Activated T-helper 1 cell treated with anti-CD3 and anti-CD28 coated beads, Interleukin-12 subunit alpha, Interleukin-12 subunit beta, Interleukin-2, Interleukin-4 antibody, amounts not matched to agents 30 ng/mL and 10 ng/mL and 1 ng/mL, durations not matched to agents 14 hours and 24 hours and 36 hours (primary cell): ENCODE data around the gene CFAP58. TPM values are rescaled to one million over a fixed set of nuclear protein-coding genes. Genes with fewer than 3 reads are reported as not detected.
A peak's percentile ranks its signal among the peaks of the same experiment; 100 is the strongest.

Experiments
- DNase-seq: peaks from one replicate; pipeline ENCODE4 v3.0.0; 2021; ENCODE audit warnings: low spot score
- H3K27ac Mint-ChIP-seq: one replicate; pipeline ENCODE4 v1.8.0; 2021; ENCODE audit warnings: mild to moderate bottlenecking, mixed read lengths
- H3K27me3 Mint-ChIP-seq: one replicate; pipeline ENCODE4 v1.8.0; 2022; ENCODE audit warnings: mild to moderate bottlenecking, moderate library complexity, mixed read lengths; ENCODE audit not compliant: insufficient read depth
- H3K36me3 Mint-ChIP-seq: one replicate; pipeline ENCODE4 v1.8.0; 2021; ENCODE audit warnings: low read depth, mixed read lengths
- H3K4me1 Mint-ChIP-seq: one replicate; pipeline ENCODE4 v1.8.0; 2021; ENCODE audit warnings: low read depth, mixed read lengths
- H3K4me3 Mint-ChIP-seq: one replicate; pipeline ENCODE4 v1.8.0; 2021; ENCODE audit warnings: mild to moderate bottlenecking, moderate library complexity, mixed read lengths
- H3K9me3 Mint-ChIP-seq: one replicate; pipeline ENCODE4 v1.8.0; 2021; ENCODE audit warnings: mixed read lengths
- intact Hi-C: fragments of 100-400 bp; cut with micrococcal nuclease; formaldehyde crosslinking; loops from one replicate; pipeline ENCODE4 v1.15.1; 2024
- total RNA-seq: library from RNA; stranded (reverse); gene quantifications from 2 replicates; pipeline ENCODE4 v1.2.3, GENCODE V29; 2022

The CFAP58 gene
- total RNA-seq, 1 donor from 2014 or later = 0.08 TPM

DNA sequence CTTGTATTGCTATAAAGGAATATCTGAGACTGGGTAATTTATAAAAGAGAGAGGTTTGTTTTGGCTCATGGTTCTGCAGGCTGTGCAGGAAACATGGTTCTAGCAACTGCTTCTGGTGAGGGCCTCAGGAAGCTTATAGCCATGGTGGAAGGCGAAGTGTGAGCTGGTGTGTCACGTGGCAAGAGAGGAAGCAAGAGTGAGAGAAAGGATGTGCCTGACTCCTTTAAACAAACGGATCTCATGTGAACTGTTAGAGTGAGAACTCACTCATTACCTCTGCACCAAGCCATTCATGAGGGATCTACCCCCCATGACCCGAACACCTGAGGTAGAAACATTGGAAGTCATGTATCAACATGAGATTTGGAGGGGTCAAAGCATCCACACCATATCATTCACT lies 7.7 kb upstream of the CFAP58 start:
- Mint-ChIP-seq H3K27ac (peak overlapping the region; percentile 46), H3K36me3 (peaks cover 4% of the 10 kb centered on the region), H3K27me3 (no peaks in the 10 kb centered on the region), H3K9me3 (peaks cover 10% of the 10 kb centered on the region), H3K4me3 (no peak overlapping the region), H3K4me1 (peaks cover 10% of the 10 kb centered on the region)
- intact Hi-C loops = no loop called here
- DNase-seq = no peak

DNA sequence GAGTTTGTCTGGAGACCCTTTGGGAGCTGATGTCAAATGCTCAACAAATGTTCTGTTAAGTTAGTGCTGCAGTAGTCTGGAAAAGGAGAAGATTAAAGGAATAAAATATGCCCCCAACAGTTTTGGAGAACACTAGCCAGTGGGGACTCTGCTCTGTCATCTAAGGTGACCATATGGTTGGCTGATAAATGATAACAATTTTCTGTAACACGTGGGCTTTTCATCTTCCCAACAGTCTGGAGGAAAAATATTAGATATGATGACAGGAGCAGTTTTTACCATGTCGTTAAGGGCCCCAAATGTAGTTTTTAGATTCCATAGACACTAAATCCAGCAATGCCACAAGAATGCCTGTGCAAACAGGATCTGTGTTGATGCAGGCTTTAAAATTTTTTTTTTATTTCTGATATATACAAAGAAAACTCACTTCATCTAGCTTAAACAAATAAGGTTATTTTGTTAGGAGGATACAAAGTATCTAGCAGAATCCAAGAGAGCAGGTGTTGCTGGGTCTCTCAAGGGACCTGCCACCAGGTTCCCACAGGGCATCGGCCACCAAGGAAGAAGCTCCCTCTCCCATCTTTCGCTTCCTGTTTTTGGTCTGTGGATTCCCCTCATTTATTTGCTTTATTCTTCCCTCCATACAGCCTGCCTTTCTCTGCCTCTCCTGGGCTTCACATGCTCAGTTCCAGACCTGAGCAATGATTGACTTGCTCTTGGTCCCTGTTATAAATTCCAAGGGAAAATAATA lies 6.2 kb upstream of the CFAP58 start:
- no peak for DNase-seq
- H3K27me3 Mint-ChIP-seq = no peaks in the 10 kb centered on the region
- peaks cover 10% of the 10 kb centered on the region for H3K9me3 Mint-ChIP-seq
- H3K4me1 Mint-ChIP-seq = peaks cover 10% of the 10 kb centered on the region
- no peak overlapping the region for H3K4me3 Mint-ChIP-seq
- H3K27ac Mint-ChIP-seq = no peak overlapping the region
- peaks cover 4% of the 10 kb centered on the region for H3K36me3 Mint-ChIP-seq
- intact Hi-C loops = no loop called here

DNA sequence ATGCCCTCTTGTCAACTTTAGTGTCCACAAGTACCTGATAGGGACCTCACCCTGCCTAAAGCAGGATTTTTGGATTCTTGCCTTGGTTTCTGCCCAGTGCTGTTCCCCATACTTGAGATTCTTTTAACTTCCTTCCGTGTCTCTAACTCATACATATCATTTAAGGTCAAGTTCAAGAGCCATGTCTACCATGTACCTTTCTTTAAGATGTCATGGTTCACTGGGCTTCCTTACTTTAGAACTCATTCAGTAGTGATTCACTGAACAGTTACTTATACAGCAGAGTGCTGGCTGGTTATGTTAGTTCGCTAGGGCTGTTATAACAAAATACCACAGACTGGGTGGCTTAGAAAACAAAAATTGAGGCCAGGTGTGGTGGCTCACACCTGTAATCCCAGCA lies 5.0 kb upstream of the CFAP58 start:
- H3K36me3 Mint-ChIP-seq = peaks cover 4% of the 10 kb centered on the region
- intact Hi-C loops = no loop called here
- no peak overlapping the region for H3K4me3 Mint-ChIP-seq

DNA sequence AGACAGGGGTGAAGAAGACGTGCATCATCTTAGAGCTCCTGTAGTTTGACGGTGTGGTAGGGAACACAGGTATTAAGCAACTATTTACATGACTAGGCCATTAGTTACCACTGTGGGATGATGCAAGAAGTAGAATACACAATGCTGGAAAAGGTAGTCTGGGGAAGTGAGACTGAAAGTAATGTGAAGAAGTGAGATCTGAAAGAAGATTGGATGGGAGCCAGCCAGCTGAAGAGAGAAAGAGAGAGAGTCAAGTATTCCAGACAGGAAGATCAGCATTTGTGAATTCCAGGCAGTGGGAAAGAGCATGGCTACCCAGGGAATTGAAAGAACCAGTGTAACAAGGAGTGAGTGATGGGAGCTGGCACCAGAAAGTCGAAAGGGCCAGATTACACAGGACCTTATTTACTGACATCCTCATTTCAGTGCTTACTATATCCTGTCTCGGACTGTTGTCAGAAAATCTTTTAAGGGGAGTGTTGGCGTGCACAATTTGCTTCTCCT lies 4.0 kb upstream of the CFAP58 start:
- H3K4me3 Mint-ChIP-seq = no peak overlapping the region
- H3K36me3 Mint-ChIP-seq = peaks cover 4% of the 10 kb centered on the region
- H3K27ac Mint-ChIP-seq = no peak overlapping the region
- DNase-seq = no peak
- H3K9me3 Mint-ChIP-seq = peaks cover 10% of the 10 kb centered on the region
- peaks cover 10% of the 10 kb centered on the region for H3K4me1 Mint-ChIP-seq
- intact Hi-C loops = loop anchor here (1.0 to 5.0 kb wide), 7 partner anchors 11 to 592 kb away; partner anchors contain the start of genes ITPRIP and STN1
- H3K27me3 Mint-ChIP-seq = no peaks in the 10 kb centered on the region

More for the DNA sequence above, 5.0 kb upstream of the CFAP58 start:
- Mint-ChIP-seq H3K27ac (no peak overlapping the region), H3K9me3 (peaks cover 10% of the 10 kb centered on the region), H3K27me3 (no peaks in the 10 kb centered on the region), H3K4me1 (peaks cover 10% of the 10 kb centered on the region)
- no peak for DNase-seq

DNA sequence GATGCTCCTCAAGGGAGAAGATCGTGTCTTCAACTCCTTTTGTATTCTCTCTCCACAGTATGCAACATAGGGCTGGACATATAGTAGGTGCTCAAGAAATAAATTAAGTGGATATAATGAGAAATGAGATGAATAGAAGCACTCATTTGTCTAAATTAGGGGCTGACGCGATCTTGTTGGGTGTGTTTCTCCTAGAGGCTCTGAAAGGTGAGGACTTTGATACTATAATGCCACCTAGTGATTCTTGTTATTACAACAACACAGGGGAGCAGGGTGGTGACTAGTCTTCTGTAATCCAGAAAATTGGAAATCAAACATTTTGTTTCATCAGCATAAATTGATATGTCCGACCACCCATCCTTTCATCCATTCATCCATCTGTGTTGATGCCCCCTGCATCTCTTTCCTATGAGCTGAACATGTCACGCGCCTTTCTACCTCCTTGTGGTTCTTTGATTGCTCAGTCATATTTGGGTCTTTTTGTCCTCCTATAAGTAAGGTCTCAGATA lies 3.5 kb upstream of the CFAP58 start:
- DNase-seq = no peak

DNA sequence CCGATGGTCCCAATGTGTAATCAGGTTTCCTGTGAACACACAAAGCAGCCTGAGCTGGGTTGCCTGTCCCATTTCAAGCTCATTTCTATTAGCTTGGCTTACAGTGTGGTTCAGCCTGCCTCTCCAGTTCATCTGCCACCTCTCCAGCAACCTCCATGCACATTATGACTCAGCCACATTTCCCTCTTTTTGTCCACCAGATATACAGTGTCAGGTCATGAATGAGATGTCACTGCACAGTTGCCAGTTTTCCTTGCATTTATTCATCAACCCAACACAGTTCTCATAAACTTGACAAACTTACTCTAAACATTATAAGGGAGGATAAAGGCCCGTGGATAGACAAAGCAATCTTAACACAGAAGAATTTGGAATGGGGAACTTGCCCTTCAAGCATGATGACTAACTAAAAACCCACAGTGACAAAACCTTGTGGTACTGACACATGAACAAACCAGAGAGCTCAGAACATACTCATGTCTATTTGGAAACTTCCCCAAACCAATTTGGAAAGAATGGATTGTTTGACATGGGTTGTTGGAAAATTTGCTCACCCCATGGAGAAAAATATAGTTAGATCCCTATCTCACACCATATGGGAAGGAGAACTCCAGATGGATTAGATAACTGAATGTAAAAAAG lies 2.5 kb upstream of the CFAP58 start:
- peak overlapping the region; percentile 79 for H3K27ac Mint-ChIP-seq
- peak overlapping the region; percentile 62 for H3K4me3 Mint-ChIP-seq
- intact Hi-C loops = loop anchor here (5.0 kb wide), 2 partner anchors 434 to 594 kb away; partner anchors contain the start of gene STN1
- no peaks in the 10 kb centered on the region for H3K27me3 Mint-ChIP-seq
- no peaks in the 10 kb centered on the region for H3K9me3 Mint-ChIP-seq
- peaks cover under 1% of the 10 kb centered on the region for H3K4me1 Mint-ChIP-seq
- H3K36me3 Mint-ChIP-seq = no peaks in the 10 kb centered on the region
- no peak for DNase-seq

More for the DNA sequence above, 3.5 kb upstream of the CFAP58 start:
- H3K27ac Mint-ChIP-seq = no peak overlapping the region
- intact Hi-C loops = loop anchor here (1.0 to 5.0 kb wide), 7 partner anchors 12 to 593 kb away; partner anchors contain the start of genes ITPRIP and STN1
- no peak overlapping the region for H3K4me3 Mint-ChIP-seq
- peaks cover 4% of the 10 kb centered on the region for H3K36me3 Mint-ChIP-seq
- H3K4me1 Mint-ChIP-seq = peaks cover 10% of the 10 kb centered on the region
- no peaks in the 10 kb centered on the region for H3K27me3 Mint-ChIP-seq
- H3K9me3 Mint-ChIP-seq = peaks cover 8% of the 10 kb centered on the region

DNA sequence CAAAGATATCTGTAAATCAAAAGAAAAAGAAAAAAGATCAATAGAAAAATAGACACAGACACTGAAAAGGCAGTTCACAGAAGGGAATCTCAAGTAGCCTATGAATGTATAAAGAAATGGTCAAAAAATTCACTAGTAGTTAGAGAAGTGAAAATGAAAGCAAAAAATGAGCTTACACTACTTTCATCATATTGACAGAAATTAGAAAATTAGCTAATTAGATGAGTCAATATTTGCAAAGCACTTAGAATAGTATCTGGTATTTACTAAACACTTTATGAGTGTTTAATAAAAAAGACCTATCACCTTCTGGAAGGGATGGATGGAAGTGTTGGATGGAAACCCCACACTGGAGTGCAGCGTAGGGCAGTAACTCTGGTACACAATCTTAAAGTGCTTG lies 1.7 kb upstream of the CFAP58 start:
- intact Hi-C loops = loop anchor here (2.0 to 5.0 kb wide), 3 partner anchors 231 to 595 kb away; partner anchors contain the start of gene STN1
- DNase-seq = no peak
- Mint-ChIP-seq H3K4me1 (no peaks in the 10 kb centered on the region), H3K36me3 (no peaks in the 10 kb centered on the region), H3K27ac (peak overlapping the region; percentile 47), H3K9me3 (no peaks in the 10 kb centered on the region), H3K4me3 (no peak overlapping the region), H3K27me3 (no peaks in the 10 kb centered on the region)

DNA sequence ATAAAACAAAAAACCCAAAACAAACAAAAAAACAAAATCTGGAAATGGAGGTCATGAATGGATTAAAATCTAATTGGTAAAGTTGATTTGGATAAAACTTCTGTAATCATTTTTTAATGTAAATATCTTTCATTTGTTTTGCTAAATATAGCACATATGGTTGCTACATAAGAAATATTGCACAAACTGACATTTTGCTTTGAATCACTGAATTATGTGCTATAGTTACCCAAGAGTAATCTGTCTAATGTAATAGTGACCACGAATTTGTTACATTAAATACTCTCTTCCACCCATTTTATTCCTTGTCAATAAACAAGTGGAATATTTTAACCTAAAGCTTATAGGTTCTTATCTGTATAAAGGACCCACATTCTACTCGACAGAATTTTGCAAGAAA lies 6.2 kb downstream of the CFAP58 start:
- Mint-ChIP-seq H3K4me1 (peaks cover 7% of the 10 kb centered on the region), H3K36me3 (no peaks in the 10 kb centered on the region), H3K4me3 (no peak overlapping the region), H3K27ac (no peak overlapping the region), H3K9me3 (peaks cover 7% of the 10 kb centered on the region), H3K27me3 (peaks cover 10% of the 10 kb centered on the region)
- intact Hi-C loops = no loop called here
- DNase-seq = no peak

DNA sequence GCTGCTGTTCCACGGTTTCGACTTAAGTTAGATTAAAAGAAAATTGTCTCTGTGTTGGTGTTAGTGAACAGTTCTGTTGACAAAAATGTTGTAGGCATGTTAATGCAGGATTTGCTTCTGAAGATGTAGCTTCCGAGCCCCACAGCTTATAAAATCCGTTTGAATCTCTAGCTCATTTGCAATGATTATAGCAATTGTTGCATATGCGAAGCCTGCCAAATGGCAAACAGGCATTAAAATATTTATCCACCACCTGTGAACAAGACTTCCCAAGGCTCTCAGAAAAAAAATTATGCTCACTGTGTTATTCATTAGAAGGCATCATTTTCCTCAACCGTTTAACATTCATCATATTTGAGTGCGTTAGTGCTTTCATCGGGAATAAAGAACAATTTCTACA lies 14.3 kb downstream of the CFAP58 start:
- no peak for DNase-seq
- H3K27ac Mint-ChIP-seq = no peak overlapping the region
- H3K4me3 Mint-ChIP-seq = no peak overlapping the region
- no peaks in the 10 kb centered on the region for H3K36me3 Mint-ChIP-seq
- peaks cover 22% of the 10 kb centered on the region for H3K27me3 Mint-ChIP-seq
- intact Hi-C loops = no loop called here
- H3K4me1 Mint-ChIP-seq = no peaks in the 10 kb centered on the region
- peaks cover 4% of the 10 kb centered on the region for H3K9me3 Mint-ChIP-seq

DNA sequence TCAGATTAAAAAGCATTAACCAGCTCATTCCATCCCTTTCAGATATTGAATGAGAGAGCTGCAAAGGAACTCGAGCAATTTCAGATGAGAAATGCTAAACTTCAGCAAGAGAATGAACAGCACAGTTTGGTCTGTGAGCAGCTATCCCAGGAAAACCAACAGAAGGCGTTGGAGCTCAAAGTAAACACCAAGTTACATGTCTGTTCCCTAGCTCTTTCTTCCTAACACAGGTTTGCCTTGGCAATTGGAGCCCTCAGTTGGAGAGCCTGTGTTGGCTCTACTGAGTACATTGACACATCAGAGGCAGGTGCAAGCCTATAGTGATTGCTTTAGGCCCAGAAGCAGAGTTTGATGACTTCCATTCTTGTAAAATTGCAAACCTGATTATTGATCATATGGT lies 14.7 kb downstream of the CFAP58 start:
- H3K4me3 Mint-ChIP-seq = no peak overlapping the region
- H3K27ac Mint-ChIP-seq = no peak overlapping the region
- intact Hi-C loops = no loop called here
- no peak for DNase-seq
- H3K4me1 Mint-ChIP-seq = no peaks in the 10 kb centered on the region
- H3K27me3 Mint-ChIP-seq = peaks cover 21% of the 10 kb centered on the region
- H3K9me3 Mint-ChIP-seq = peaks cover 4% of the 10 kb centered on the region
- H3K36me3 Mint-ChIP-seq = no peaks in the 10 kb centered on the region

DNA sequence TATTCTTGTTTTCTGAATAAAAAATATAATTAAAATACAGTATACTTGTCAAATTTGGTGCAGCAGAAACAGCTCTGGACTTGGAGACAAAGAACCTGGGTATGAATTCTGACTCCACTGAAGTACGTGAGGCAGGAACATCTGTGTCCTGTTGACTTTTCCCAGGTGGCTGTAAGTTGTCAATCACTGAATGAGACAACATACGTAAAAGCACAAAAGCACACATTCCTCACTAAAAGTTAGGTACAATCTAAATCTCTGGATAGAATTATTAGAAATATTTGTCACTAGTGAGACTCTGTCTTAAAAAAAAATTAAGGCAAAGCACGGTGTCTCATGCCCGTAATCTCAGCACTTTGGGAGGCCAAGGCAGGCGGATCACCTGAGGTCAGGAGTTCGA lies 18.1 kb downstream of the CFAP58 start:
- Mint-ChIP-seq H3K9me3 (peaks cover 4% of the 10 kb centered on the region), H3K4me1 (no peaks in the 10 kb centered on the region), H3K4me3 (no peak overlapping the region), H3K27me3 (peaks cover 21% of the 10 kb centered on the region), H3K27ac (no peak overlapping the region), H3K36me3 (no peaks in the 10 kb centered on the region)
- intact Hi-C loops = no loop called here
- DNase-seq = no peak

DNA sequence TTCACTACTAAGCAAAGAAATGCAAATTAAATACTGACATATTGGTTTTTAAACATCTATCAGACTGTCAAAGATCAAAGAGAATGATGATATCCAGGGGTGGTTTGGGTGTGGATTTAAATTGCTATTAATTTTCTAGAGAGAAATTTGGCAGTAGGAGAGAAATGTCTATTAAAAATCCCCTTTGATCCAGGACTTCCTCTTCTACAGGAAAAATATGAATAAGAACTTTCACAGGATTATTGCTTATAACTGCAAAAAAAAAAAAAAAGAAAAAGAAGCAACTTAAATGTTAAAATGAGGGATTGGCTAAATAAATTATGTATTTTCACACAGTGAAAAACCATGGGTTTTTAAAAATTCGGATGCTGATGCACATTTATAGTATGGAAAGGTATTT lies 21.0 kb downstream of the CFAP58 start:
- no peak for DNase-seq
- Mint-ChIP-seq H3K9me3 (peaks cover 4% of the 10 kb centered on the region), H3K36me3 (no peaks in the 10 kb centered on the region), H3K4me3 (no peak overlapping the region), H3K27ac (no peak overlapping the region), H3K4me1 (no peaks in the 10 kb centered on the region), H3K27me3 (peaks cover 17% of the 10 kb centered on the region)
- intact Hi-C loops = no loop called here

DNA sequence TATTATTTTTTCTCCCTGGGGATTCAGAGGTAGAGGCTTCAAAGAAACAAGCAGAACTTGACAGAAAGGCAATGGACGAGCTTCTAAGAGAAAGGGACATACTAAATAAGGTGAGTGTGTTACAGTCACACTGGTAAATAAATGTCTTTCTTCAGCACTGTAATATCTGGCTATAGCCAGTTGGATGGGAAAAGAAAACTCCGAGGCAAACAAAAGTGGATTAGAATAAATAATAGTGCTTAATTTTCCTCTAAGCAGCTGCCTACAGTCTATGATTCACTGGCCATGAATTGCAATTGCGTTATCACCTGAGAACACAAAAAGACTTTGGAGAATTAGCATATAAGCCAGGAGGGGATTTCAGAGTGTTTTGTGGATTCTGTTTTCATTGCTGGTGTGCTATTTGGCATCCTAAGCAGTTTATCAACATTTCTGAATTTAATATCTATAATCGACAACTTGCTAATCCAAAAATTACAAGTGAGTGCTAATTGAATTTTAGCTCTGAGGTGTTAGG lies 23.2 kb downstream of the CFAP58 start:
- no peaks in the 10 kb centered on the region for H3K9me3 Mint-ChIP-seq
- no peak for DNase-seq
- no peaks in the 10 kb centered on the region for H3K4me1 Mint-ChIP-seq
- no peak overlapping the region for H3K4me3 Mint-ChIP-seq
- intact Hi-C loops = no loop called here
- no peaks in the 10 kb centered on the region for H3K36me3 Mint-ChIP-seq
- H3K27ac Mint-ChIP-seq = no peak overlapping the region
- H3K27me3 Mint-ChIP-seq = peaks cover 18% of the 10 kb centered on the region
